ENCODE measurements around the gene EEPD1. TPM values are rescaled to one million over a fixed set of nuclear protein-coding genes. Genes with fewer than 3 reads are reported as not detected.

The EEPD1 gene
- total RNA-seq, 1 experiment from 2014 or later, result 7.8 TPM

GRCh38 chr7:36118344-36118743 is 34.7 kb upstream of the EEPD1 start:
- TF ChIP-seq ATF6 (CRISPR knock-in tag; IDR thresholded peaks at IDR 0.05) (no peak), ZNF396 (CRISPR knock-in tag; IDR thresholded peaks at IDR 0.05; ENCODE audit: borderline replicate concordance) (no peak), CDX4 (CRISPR knock-in tag; IDR thresholded peaks at IDR 0.05; ENCODE audit: borderline replicate concordance) (no peak), ZNF512 (CRISPR knock-in tag; IDR thresholded peaks at IDR 0.05; ENCODE audit: borderline replicate concordance) (no peak), E2F5 (CRISPR knock-in tag; IDR thresholded peaks at IDR 0.05) (no peak), ZNF263 (CRISPR knock-in tag; IDR thresholded peaks at IDR 0.05; ENCODE audit: low read depth) (no peak), SOX15 (CRISPR knock-in tag; IDR thresholded peaks at IDR 0.05) (no peak), SP1 (CRISPR knock-in tag; conservative IDR thresholded peaks at IDR 0.05) (no peak), RELA (CRISPR knock-in tag; IDR thresholded peaks at IDR 0.05; ENCODE audit: borderline replicate concordance) (no peak), ZNF423 (CRISPR knock-in tag; IDR thresholded peaks at IDR 0.05) (no peak), IRF2 (CRISPR knock-in tag; IDR thresholded peaks at IDR 0.05; ENCODE audit: borderline replicate concordance, low read depth) (no peak), TCF7 (CRISPR knock-in tag; IDR thresholded peaks at IDR 0.05; ENCODE audit: low read depth) (no peak), JAZF1 (CRISPR knock-in tag; IDR thresholded peaks at IDR 0.05) (no peak), ZNF317 (CRISPR knock-in tag; IDR thresholded peaks at IDR 0.05; ENCODE audit: borderline replicate concordance, low read depth) (no peak)
- TF ChIP-seq, protein P1, sequence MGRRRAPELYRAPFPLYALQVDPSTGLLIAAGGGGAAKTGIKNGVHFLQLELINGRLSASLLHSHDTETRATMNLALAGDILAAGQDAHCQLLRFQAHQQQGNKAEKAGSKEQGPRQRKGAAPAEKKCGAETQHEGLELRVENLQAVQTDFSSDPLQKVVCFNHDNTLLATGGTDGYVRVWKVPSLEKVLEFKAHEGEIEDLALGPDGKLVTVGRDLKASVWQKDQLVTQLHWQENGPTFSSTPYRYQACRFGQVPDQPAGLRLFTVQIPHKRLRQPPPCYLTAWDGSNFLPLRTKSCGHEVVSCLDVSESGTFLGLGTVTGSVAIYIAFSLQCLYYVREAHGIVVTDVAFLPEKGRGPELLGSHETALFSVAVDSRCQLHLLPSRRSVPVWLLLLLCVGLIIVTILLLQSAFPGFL (CRISPR knock-in tag; IDR thresholded peaks at IDR 0.05; ENCODE audit: borderline replicate concordance), result no peak
- TF ChIP-seq, protein P2, sequence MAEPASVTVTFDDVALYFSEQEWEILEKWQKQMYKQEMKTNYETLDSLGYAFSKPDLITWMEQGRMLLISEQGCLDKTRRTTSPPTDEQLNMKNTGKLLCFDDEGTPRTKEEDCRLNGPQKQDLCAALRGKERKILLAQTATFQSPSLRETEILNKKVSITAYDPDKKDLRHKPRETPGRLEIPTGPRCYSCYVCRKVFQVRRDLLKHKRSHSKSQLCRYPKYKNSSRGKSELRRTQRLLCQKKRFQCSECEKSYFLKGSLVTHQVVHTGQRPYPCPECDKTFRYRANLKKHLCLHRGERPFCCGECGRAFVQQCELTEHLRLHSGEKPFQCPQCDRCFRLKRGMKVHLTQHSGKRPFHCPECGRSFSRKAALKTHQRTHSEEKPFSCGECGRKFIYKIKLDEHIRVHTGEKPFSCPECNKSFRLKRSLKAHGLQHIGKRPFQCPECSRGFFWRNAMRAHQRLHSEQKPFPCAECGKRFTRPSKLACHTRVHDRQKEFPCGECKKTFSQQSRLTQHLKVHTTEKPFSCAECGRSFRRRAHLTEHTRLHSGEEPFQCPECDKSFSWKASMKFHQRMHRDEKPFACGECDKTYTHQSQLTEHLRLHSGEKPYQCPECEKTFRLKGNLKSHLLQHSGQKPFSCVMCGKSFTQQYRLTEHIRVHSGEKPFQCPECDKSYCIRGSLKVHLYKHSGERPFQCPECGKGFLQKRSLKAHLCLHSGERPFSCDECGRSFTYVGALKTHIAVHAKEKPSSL (CRISPR knock-in tag; conservative IDR thresholded peaks at IDR 0.05), result no peak
- TF ChIP-seq, protein P3, sequence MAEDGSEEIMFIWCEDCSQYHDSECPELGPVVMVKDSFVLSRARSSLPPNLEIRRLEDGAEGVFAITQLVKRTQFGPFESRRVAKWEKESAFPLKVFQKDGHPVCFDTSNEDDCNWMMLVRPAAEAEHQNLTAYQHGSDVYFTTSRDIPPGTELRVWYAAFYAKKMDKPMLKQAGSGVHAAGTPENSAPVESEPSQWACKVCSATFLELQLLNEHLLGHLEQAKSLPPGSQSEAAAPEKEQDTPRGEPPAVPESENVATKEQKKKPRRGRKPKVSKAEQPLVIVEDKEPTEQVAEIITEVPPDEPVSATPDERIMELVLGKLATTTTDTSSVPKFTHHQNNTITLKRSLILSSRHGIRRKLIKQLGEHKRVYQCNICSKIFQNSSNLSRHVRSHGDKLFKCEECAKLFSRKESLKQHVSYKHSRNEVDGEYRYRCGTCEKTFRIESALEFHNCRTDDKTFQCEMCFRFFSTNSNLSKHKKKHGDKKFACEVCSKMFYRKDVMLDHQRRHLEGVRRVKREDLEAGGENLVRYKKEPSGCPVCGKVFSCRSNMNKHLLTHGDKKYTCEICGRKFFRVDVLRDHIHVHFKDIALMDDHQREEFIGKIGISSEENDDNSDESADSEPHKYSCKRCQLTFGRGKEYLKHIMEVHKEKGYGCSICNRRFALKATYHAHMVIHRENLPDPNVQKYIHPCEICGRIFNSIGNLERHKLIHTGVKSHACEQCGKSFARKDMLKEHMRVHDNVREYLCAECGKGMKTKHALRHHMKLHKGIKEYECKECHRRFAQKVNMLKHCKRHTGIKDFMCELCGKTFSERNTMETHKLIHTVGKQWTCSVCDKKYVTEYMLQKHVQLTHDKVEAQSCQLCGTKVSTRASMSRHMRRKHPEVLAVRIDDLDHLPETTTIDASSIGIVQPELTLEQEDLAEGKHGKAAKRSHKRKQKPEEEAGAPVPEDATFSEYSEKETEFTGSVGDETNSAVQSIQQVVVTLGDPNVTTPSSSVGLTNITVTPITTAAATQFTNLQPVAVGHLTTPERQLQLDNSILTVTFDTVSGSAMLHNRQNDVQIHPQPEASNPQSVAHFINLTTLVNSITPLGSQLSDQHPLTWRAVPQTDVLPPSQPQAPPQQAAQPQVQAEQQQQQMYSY (CRISPR knock-in tag; IDR thresholded peaks at IDR 0.05), result no peak
- Mint-ChIP-seq H3K9me3 (peaks cover 27% of the 10 kb centered on the region), H3K27ac (no peak overlapping the region), H3K4me3 (no peak overlapping the region), H3K4me1 (peaks cover 11% of the 10 kb centered on the region), H3K36me3 (peaks cover 7% of the 10 kb centered on the region; the same call in 1 of the 2 replicates), H3K27me3 (ENCODE audit: low read depth) (no peaks in the 10 kb centered on the region; the same call in 1 of the 2 replicates)
- POLR2A ChIA-PET, result no interaction called here
- no peak for DNase-seq (ENCODE audit: low spot score)
- no peak for ATAC-seq
- CTCF ChIA-PET, result no interaction called here
